GM18508 (cell line): ENCODE results near the gene RGS14.
"Not testable (repeated sequence)": the region's sequence is repeated elsewhere in the genome, so short reads cannot be mapped to it uniquely, and the experiment has no call there.

Experiments used
- ATAC-seq: cut with Tn5 transposase; IDR thresholded peaks from one replicate; pipeline ENCODE4 v1.9.1; 2021; ENCODE audit warnings: moderate number of reproducible peaks; ENCODE audit not compliant: insufficient read depth, unreplicated experiment

The RGS14 gene

GRCh38 chr5:177327539-177328522 lies 29.9 kb upstream of the RGS14 start:
- ATAC-seq, result no peak

- no peak for ATAC-seq
Observed at GRCh38 chr5:177328545-177329231, 29.0 kb upstream of the RGS14 start.

GRCh38 chr5:177329883-177330282 lies 27.8 kb upstream of the RGS14 start:
- no peak for ATAC-seq

GRCh38 chr5:177330991-177331842 lies 26.5 kb upstream of the RGS14 start:
- no peak for ATAC-seq

GRCh38 chr5:177332031-177332895 lies 25.5 kb upstream of the RGS14 start:
- no peak for ATAC-seq

GRCh38 chr5:177332896-177333260 lies 24.8 kb upstream of the RGS14 start:
- no peak for ATAC-seq

GRCh38 chr5:177333420-177334154 lies 24.1 kb upstream of the RGS14 start:
- ATAC-seq, result no peak

GRCh38 chr5:177334155-177334551 lies 23.6 kb upstream of the RGS14 start:
- no peak for ATAC-seq

GRCh38 chr5:177334781-177335700 lies 22.7 kb upstream of the RGS14 start:
- no peak for ATAC-seq

GRCh38 chr5:177335701-177336065 lies 22.0 kb upstream of the RGS14 start:
- ATAC-seq, result no peak

- no peak for ATAC-seq
Observed at GRCh38 chr5:177336112-177336511, 21.6 kb upstream of the RGS14 start.

GRCh38 chr5:177336603-177337494 lies 20.9 kb upstream of the RGS14 start:
- no peak for ATAC-seq

GRCh38 chr5:177338251-177339106 lies 19.2 kb upstream of the RGS14 start:
- no peak for ATAC-seq

- ATAC-seq, result no peak
Observed at GRCh38 chr5:177339107-177339638, 18.6 kb upstream of the RGS14 start.

GRCh38 chr5:177343000-177343399 lies 14.7 kb upstream of the RGS14 start:
- not testable (repeated sequence) for ATAC-seq

- ATAC-seq, result no peak
Observed at GRCh38 chr5:177343777-177344176, 13.9 kb upstream of the RGS14 start.
